ENCODE results near the gene LYPLAL1. TPM values are rescaled to one million over a fixed set of nuclear protein-coding genes. Genes with fewer than 3 reads are reported as not detected.

The LYPLAL1 gene
- total RNA-seq, 1 experiment from 2014 or later, result 20.7 TPM

- Mint-ChIP-seq H3K36me3 (no peaks in the 10 kb centered on the region), H3K27ac (no peak overlapping the region), H3K4me1 (peaks cover 7% of the 10 kb centered on the region; the same call in 1 of the 2 replicates), H3K9me3 (no peaks in the 10 kb centered on the region), H3K4me3 (no peak overlapping the region), H3K27me3 (ENCODE audit: low read depth) (no peaks in the 10 kb centered on the region)
- ChIA-PET CTCF (no interaction called here), POLR2A (no interaction called here)
- TF ChIP-seq, protein P1, sequence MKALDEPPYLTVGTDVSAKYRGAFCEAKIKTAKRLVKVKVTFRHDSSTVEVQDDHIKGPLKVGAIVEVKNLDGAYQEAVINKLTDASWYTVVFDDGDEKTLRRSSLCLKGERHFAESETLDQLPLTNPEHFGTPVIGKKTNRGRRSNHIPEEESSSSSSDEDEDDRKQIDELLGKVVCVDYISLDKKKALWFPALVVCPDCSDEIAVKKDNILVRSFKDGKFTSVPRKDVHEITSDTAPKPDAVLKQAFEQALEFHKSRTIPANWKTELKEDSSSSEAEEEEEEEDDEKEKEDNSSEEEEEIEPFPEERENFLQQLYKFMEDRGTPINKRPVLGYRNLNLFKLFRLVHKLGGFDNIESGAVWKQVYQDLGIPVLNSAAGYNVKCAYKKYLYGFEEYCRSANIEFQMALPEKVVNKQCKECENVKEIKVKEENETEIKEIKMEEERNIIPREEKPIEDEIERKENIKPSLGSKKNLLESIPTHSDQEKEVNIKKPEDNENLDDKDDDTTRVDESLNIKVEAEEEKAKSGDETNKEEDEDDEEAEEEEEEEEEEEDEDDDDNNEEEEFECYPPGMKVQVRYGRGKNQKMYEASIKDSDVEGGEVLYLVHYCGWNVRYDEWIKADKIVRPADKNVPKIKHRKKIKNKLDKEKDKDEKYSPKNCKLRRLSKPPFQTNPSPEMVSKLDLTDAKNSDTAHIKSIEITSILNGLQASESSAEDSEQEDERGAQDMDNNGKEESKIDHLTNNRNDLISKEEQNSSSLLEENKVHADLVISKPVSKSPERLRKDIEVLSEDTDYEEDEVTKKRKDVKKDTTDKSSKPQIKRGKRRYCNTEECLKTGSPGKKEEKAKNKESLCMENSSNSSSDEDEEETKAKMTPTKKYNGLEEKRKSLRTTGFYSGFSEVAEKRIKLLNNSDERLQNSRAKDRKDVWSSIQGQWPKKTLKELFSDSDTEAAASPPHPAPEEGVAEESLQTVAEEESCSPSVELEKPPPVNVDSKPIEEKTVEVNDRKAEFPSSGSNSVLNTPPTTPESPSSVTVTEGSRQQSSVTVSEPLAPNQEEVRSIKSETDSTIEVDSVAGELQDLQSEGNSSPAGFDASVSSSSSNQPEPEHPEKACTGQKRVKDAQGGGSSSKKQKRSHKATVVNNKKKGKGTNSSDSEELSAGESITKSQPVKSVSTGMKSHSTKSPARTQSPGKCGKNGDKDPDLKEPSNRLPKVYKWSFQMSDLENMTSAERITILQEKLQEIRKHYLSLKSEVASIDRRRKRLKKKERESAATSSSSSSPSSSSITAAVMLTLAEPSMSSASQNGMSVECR (CRISPR knock-in tag; IDR thresholded peaks at IDR 0.05; ENCODE audit: borderline replicate concordance), result no peak
- no peak for TF ChIP-seq ZNF512 (CRISPR knock-in tag; IDR thresholded peaks at IDR 0.05; ENCODE audit: borderline replicate concordance)
- no peak for DNase-seq (ENCODE audit: low spot score)
- ATAC-seq, result no peak
Measured at GRCh38 chr1:219147571-219148019, 26.1 kb upstream of the LYPLAL1 start.

- no peak overlapping the region for H3K27ac Mint-ChIP-seq
- H3K9me3 Mint-ChIP-seq, result no peaks in the 10 kb centered on the region
- H3K27me3 Mint-ChIP-seq (ENCODE audit: low read depth), result no peaks in the 10 kb centered on the region
- ChIA-PET CTCF (no interaction called here), POLR2A (no interaction called here)
- H3K36me3 Mint-ChIP-seq, result no peaks in the 10 kb centered on the region
- H3K4me1 Mint-ChIP-seq, result peaks cover 7% of the 10 kb centered on the region; the same call in 1 of the 2 replicates
- ATAC-seq, result no peak
- no peak for DNase-seq (ENCODE audit: low spot score)
- H3K4me3 Mint-ChIP-seq, result no peak overlapping the region
- TF ChIP-seq TCF7 (CRISPR knock-in tag; IDR thresholded peaks at IDR 0.05; ENCODE audit: low read depth), result no peak
- no peak for TF ChIP-seq TP53 (CRISPR knock-in tag; IDR thresholded peaks at IDR 0.05)
- TF ChIP-seq ZNF425 (CRISPR knock-in tag; conservative IDR thresholded peaks at IDR 0.05), result no peak
- TF ChIP-seq, protein P1 (CRISPR knock-in tag; IDR thresholded peaks at IDR 0.05; ENCODE audit: borderline replicate concordance), result no peak
- no peak for TF ChIP-seq ETV6 (CRISPR knock-in tag; IDR thresholded peaks at IDR 0.05)
- no peak for TF ChIP-seq JAZF1 (CRISPR knock-in tag; IDR thresholded peaks at IDR 0.05)
- no peak for TF ChIP-seq ATF2 (CRISPR knock-in tag; IDR thresholded peaks at IDR 0.05; ENCODE audit: borderline replicate concordance, low read depth)
- TF ChIP-seq ZNF671 (CRISPR knock-in tag; IDR thresholded peaks at IDR 0.05), result no peak
- TF ChIP-seq, protein P2, sequence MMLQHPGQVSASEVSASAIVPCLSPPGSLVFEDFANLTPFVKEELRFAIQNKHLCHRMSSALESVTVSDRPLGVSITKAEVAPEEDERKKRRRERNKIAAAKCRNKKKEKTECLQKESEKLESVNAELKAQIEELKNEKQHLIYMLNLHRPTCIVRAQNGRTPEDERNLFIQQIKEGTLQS (CRISPR knock-in tag; conservative IDR thresholded peaks at IDR 0.05), result no peak
- TF ChIP-seq, protein P3, sequence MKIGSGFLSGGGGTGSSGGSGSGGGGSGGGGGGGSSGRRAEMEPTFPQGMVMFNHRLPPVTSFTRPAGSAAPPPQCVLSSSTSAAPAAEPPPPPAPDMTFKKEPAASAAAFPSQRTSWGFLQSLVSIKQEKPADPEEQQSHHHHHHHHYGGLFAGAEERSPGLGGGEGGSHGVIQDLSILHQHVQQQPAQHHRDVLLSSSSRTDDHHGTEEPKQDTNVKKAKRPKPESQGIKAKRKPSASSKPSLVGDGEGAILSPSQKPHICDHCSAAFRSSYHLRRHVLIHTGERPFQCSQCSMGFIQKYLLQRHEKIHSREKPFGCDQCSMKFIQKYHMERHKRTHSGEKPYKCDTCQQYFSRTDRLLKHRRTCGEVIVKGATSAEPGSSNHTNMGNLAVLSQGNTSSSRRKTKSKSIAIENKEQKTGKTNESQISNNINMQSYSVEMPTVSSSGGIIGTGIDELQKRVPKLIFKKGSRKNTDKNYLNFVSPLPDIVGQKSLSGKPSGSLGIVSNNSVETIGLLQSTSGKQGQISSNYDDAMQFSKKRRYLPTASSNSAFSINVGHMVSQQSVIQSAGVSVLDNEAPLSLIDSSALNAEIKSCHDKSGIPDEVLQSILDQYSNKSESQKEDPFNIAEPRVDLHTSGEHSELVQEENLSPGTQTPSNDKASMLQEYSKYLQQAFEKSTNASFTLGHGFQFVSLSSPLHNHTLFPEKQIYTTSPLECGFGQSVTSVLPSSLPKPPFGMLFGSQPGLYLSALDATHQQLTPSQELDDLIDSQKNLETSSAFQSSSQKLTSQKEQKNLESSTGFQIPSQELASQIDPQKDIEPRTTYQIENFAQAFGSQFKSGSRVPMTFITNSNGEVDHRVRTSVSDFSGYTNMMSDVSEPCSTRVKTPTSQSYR (CRISPR knock-in tag; IDR thresholded peaks at IDR 0.05), result no peak
- TF ChIP-seq ZNF396 (CRISPR knock-in tag; IDR thresholded peaks at IDR 0.05; ENCODE audit: borderline replicate concordance), result no peak
Measured at GRCh38 chr1:219149009-219149577, 24.6 kb upstream of the LYPLAL1 start.

All from WTC11 (cell line).